Kidney (tissue), 14 donors: Measurements from ENCODE around the gene GAPDH. TPM values are rescaled to one million over a fixed set of nuclear protein-coding genes. Genes with fewer than 3 reads are reported as not detected.

Experiments
- DNase-seq, 5 donors: peaks; one replicate each; pipeline ENCODE4 v3.0.0-alpha.2; 2013 to 2020
- FAIRE-seq: peaks from 2 replicates; lab custom pipeline; 2012; peaks lifted over from hg19 to GRCh38; lab: Jason Lieb, UNC
- H3K27ac ChIP-seq, 2 donors: one replicate each; pipeline ENCODE4 v1.7.0; 2013; ENCODE audit warnings: low read depth in 2 of 2, low read length in 2 of 2, inconsistent platforms in 1 of 2
- H3K27me3 ChIP-seq: one replicate; pipeline ENCODE4 v1.7.1; 2013; ENCODE audit warnings: low read length, inconsistent platforms; ENCODE audit not compliant: control insufficient read depth, insufficient read depth
- H3K36me3 ChIP-seq, 3 donors: one replicate each; pipeline versions ENCODE4 v1.7.0 to v1.7.1; 2013; ENCODE audit warnings: low read length in 3 of 3, control low read depth in 1 of 3, inconsistent platforms in 1 of 3; ENCODE audit not compliant: insufficient read depth in 3 of 3, control insufficient read depth in 2 of 3
- H3K4me1 ChIP-seq, 3 donors: one replicate each; pipeline versions ENCODE4 v1.7.0 to v1.7.1; 2013; ENCODE audit warnings: low read length in 3 of 3, inconsistent platforms in 1 of 3, low read depth in 1 of 3; ENCODE audit not compliant: control insufficient read depth in 2 of 3, insufficient read depth in 2 of 3
- H3K4me3 ChIP-seq, 3 donors: one replicate each; pipeline versions ENCODE4 v1.7.0 to v1.8.1; 2013; ENCODE audit warnings: low read length in 3 of 3, control low read depth in 1 of 3, inconsistent platforms in 1 of 3
- H3K9ac ChIP-seq, 3 donors: one replicate each; pipeline versions ENCODE4 v1.7.0 to v1.7.1; 2013; ENCODE audit warnings: low read length in 3 of 3, control low read depth in 1 of 3, inconsistent platforms in 1 of 3
- H3K9me3 ChIP-seq, 3 donors: one replicate each; pipeline versions ENCODE4 v1.7.0 to v1.7.1; 2013; ENCODE audit warnings: low read length in 3 of 3, control low read depth in 1 of 3, inconsistent platforms in 1 of 3; ENCODE audit not compliant: control insufficient read depth in 2 of 3, insufficient read depth in 1 of 3
- intact Hi-C: fragments of 100-400 bp; cut with DNase I; formaldehyde crosslinking; loops from one replicate; pipeline ENCODE4 v1.11.1; 2022
- polyA plus RNA-seq: library from polyadenylated mRNA; stranded (reverse); fragments of 350-450 nt; fragmentation: Illumina TruSeq; extraction: RNeasy Lipid Tissue Mini Kit (QIAGEN cat#74804); gene quantifications from one replicate; pipeline ENCODE4 v1.2.3, GENCODE V29; 2014; ENCODE audit warnings: low read depth, low replicate concordance; ENCODE audit not compliant: insufficient read depth
- total RNA-seq: library from RNA; stranded (reverse); fragmentation: NEBNext Ultra II Directional; extraction: Animal tissue kit (Norgen Biotek cat#: 25700); gene quantifications from one replicate; pipeline ENCODE4 v1.2.1, GENCODE V29; 2021
- TF ChIP-seq, protein P1 (sequence below): IDR thresholded peaks from 3 replicates; pipeline ENCODE4 v1.5.1; 2012; ENCODE audit warnings: mild to moderate bottlenecking, moderate library complexity, borderline replicate concordance; ENCODE audit not compliant: insufficient read depth; ENCODE audit errors: extremely low read depth
- donor health status: control.
- donor health status: control.
- donor health status: control.
- donor health status: control.
- donor health status: control.
- donor health status: DM: yes; HTN: yes; CAD: no.
- donor health status: Normal renal cell carcinoma (clear cell type).

The GAPDH gene
- total and polyA plus RNA-seq, 2 donors from 2014 or later = 1,501 to 4,871 TPM

GRCh38 chr12:6532927-6533652 is 1.2 kb upstream of the GAPDH start:
- FAIRE-seq (no peak), DNase-seq (peak; percentile 84 to 92 (median 91))
- Histone ChIP-seq H3K4me3 (peak overlapping the region; percentile 40 to 92 (median 83)), H3K9me3 (no peaks in the 10 kb centered on the region), H3K9ac (peak overlapping the region in 2 of 3 donors; percentile 5 to 90), H3K27me3 (no peaks in the 10 kb centered on the region), H3K36me3 (peaks cover 2 to 31% (median 20%) of the 10 kb centered on the region in 3 donors), H3K4me1 (peaks cover 0 to 29% (median 17%) of the 10 kb centered on the region in 3 donors), H3K27ac (peak overlapping the region; percentile 99)
- TF ChIP-seq, protein P1, sequence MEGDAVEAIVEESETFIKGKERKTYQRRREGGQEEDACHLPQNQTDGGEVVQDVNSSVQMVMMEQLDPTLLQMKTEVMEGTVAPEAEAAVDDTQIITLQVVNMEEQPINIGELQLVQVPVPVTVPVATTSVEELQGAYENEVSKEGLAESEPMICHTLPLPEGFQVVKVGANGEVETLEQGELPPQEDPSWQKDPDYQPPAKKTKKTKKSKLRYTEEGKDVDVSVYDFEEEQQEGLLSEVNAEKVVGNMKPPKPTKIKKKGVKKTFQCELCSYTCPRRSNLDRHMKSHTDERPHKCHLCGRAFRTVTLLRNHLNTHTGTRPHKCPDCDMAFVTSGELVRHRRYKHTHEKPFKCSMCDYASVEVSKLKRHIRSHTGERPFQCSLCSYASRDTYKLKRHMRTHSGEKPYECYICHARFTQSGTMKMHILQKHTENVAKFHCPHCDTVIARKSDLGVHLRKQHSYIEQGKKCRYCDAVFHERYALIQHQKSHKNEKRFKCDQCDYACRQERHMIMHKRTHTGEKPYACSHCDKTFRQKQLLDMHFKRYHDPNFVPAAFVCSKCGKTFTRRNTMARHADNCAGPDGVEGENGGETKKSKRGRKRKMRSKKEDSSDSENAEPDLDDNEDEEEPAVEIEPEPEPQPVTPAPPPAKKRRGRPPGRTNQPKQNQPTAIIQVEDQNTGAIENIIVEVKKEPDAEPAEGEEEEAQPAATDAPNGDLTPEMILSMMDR = no peak
- intact Hi-C loops = no loop called here

- TF ChIP-seq, protein P1 = no peak
- intact Hi-C loops = no loop called here
- Histone ChIP-seq H3K9ac (peak overlapping the region in 2 of 3 donors; percentile 63 to 90), H3K9me3 (no peaks in the 10 kb centered on the region), H3K27ac (peak overlapping the region; percentile 99), H3K27me3 (no peaks in the 10 kb centered on the region), H3K4me3 (peak overlapping the region; percentile 40 to 92 (median 83)), H3K36me3 (peaks cover 2 to 36% (median 23%) of the 10 kb centered on the region in 3 donors), H3K4me1 (peaks cover 0 to 29% (median 17%) of the 10 kb centered on the region in 3 donors)
- DNase-seq (peak in 2 of 5 donors; percentile 92 to 94), FAIRE-seq (no peak)
Observed at GRCh38 chr12:6533653-6533922, 729 bp upstream of the GAPDH start.

GRCh38 chr12:6534695-6534944 is 303 bp downstream of the GAPDH start:
- no peak for DNase-seq
- peaks cover 0 to 29% (median 17%) of the 10 kb centered on the region in 3 donors for H3K4me1 ChIP-seq

More at GRCh38 chr12:6534695-6534944, 303 bp downstream of the GAPDH start:
- Histone ChIP-seq H3K4me3 (peak overlapping the region; percentile 73 to 92 (median 88)), H3K27me3 (no peaks in the 10 kb centered on the region), H3K9ac (peak overlapping the region; percentile 63 to 96 (median 90)), H3K36me3 (peaks cover 2 to 39% (median 22%) of the 10 kb centered on the region in 3 donors), H3K9me3 (no peaks in the 10 kb centered on the region), H3K27ac (peak overlapping the region; percentile 99)
- TF ChIP-seq, protein P1 = no peak
- intact Hi-C loops = no loop called here
- no peak for FAIRE-seq
